Urinary bladder (tissue), 4 donors: Measurements from ENCODE around the gene XPA. TPM values are rescaled to one million over a fixed set of nuclear protein-coding genes. Genes with fewer than 3 reads are reported as not detected.

Source experiments
- DNase-seq: peaks from one replicate; pipeline ENCODE4 v3.0.0-alpha.2; 2015; ENCODE audit errors: extremely low spot score
- H3K27ac ChIP-seq: one replicate; pipeline ENCODE4 v1.5.1; 2013; ENCODE audit warnings: low read depth, mild to moderate bottlenecking, moderate library complexity
- H3K36me3 ChIP-seq: one replicate; pipeline ENCODE4 v1.6.1; 2013; ENCODE audit warnings: mild to moderate bottlenecking, moderate library complexity; ENCODE audit not compliant: insufficient read depth
- H3K4me1 ChIP-seq: one replicate; pipeline ENCODE4 v1.6.1; 2013; ENCODE audit warnings: mild to moderate bottlenecking, moderate library complexity; ENCODE audit not compliant: insufficient read depth
- H3K4me3 ChIP-seq: one replicate; pipeline ENCODE4 v1.5.1; 2013; ENCODE audit warnings: low read depth, low read length
- WGBS: extraction: QIAGEN DNeasy Blood & Tissue Kit; methylation state at CpG from one replicate; pipeline ENCODE4 v1.1.7; 2013; 5-methylcytosine and 5-hydroxymethylcytosine counted together
- polyA plus RNA-seq: library from polyadenylated mRNA; stranded (reverse); fragments of 200-250 nt; gene quantifications from one replicate; pipeline ENCODE4 v1.2.3, GENCODE V29; 2013
- total RNA-seq: library from RNA; depleted of rRNA; stranded (reverse); fragments of >200 nt; gene quantifications from one replicate; pipeline ENCODE4 v1.2.3, GENCODE V29; 2014
- donor health status: healthy with polysubstance abuse.
- donor health status: healthy.

The XPA gene
- total and polyA plus RNA-seq, 2 donors = 23.0 to 26.0 TPM

DNA sequence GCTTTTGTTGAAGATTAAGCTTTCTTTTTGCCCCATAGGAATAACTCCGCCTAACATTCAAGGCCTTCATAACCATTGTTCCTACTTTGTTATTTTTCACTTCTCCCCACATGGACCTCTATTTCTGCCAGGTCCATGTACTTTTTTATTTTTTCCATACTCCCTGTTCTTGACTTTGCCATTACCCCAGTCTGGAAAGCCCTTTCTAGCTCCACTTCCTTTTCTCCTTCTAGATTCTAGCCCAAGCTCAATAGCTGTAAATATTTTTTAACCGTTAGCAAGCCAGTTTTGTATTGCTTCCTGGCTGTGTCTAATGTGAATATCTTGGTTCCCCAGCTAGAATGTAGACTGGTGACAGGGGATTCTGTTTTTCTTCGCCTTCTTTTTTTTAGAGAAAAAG lies 37.4 kb downstream of the XPA start:
- Histone ChIP-seq H3K4me3 (no peak overlapping the region), H3K27ac (no peak overlapping the region), H3K36me3 (peaks cover 13% of the 10 kb centered on the region), H3K4me1 (no peaks in the 10 kb centered on the region)
- DNase-seq = no peak
- 94% methylated on average over 3 of the region's 3 CpGs for WGBS

- DNase-seq = no peak
- peaks cover 13% of the 10 kb centered on the region for H3K36me3 ChIP-seq
- no peaks in the 10 kb centered on the region for H3K4me1 ChIP-seq
- no peak overlapping the region for H3K27ac ChIP-seq
- no peak overlapping the region for H3K4me3 ChIP-seq
- WGBS = 79% methylated on average over 1 of the region's 1 CpG
Observed at GRCh38 chr9:97658707-97659106, 38.4 kb downstream of the XPA start.

DNA sequence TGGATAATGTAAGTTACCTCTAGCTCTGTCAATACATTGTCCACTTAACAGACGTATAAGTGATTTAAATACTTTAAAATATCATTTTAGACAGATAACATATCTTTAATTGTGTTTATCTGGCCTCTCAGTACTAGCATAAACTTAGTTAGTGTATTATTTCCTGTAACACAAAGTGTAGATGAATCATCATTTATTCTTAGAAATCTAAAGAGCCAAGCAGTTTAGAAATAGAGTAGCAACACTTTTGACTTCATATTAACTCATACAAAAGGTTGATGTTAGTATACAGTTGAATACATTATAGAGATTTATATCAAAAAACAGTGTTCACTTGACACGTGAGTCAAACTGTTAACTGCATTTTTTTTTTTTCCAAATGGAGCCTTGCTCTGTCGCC lies 45.5 kb downstream of the XPA start:
- H3K4me1 ChIP-seq = no peaks in the 10 kb centered on the region
- 82% methylated on average over 3 of the region's 3 CpGs for WGBS
- no peak overlapping the region for H3K27ac ChIP-seq
- DNase-seq = no peak
- no peak overlapping the region for H3K4me3 ChIP-seq
- peaks cover 9% of the 10 kb centered on the region for H3K36me3 ChIP-seq

GRCh38 chr9:97647996-97648395 lies 49.1 kb downstream of the XPA start:
- Histone ChIP-seq H3K27ac (no peak overlapping the region), H3K36me3 (peaks cover 6% of the 10 kb centered on the region), H3K4me1 (no peaks in the 10 kb centered on the region), H3K4me3 (no peak overlapping the region)
- no peak for DNase-seq
- 95% methylated on average over 5 of the region's 5 CpGs for WGBS

DNA sequence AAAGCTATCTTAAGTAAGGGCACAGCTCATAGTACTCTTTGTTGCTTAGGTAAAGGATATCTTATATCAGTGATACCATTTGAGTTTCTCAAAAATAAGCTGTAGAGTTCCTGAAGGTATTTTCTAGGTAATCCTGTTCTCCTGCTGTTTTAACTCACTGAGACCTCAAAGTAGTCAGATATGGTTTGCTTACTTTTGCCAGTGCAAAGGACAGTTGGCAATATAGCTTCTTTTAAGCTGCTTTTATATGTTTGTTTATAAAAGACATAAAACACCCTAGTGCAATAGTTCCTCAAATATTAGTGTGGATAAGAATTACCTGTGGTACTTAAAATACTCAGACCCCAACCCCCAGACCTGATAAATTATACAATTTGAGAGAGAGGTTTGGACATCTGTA lies 51.4 kb downstream of the XPA start:
- peaks cover 3% of the 10 kb centered on the region for H3K36me3 ChIP-seq
- H3K4me3 ChIP-seq = no peak overlapping the region
- no peak for DNase-seq
- no peak overlapping the region for H3K27ac ChIP-seq
- no peaks in the 10 kb centered on the region for H3K4me1 ChIP-seq

DNA sequence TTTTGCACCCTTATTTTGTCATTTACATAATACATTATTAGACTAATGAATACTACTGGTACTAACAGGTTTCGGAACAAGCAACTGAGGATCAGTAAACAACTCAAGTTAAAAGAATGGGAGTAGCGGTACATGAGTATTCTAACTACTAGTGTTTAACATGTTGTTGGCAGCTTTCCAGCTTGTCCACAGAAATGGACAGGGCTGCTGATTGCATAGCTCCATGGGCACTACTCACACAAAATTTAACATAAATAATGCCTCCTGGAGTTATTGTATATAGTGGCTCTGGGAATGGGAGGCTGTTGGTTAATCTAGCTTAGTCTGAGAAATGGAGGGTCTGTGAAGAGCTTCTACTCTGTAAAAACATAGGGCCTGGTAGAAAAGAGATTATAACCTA lies 56.8 kb downstream of the XPA start:
- no peak for DNase-seq

DNA sequence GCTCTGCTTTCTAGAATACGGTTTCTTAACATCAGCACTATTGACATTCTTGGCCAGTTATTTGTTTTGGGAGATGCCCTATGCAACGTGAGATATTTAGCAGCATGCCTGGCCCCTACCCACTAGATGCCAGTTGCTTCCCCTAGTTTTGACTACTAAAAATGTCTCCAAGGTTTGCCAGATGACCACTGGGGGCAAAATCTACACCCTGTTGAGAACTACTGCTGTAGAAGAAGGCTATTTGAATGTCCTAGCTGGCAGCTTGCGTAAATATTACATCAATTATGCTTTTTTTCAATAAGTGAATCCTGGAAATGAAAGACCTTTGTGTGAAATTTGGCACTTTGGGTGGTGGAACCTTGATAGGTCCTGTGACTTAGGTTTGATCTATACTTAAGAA lies 58.5 kb downstream of the XPA start:
- no peak for DNase-seq
- H3K4me1 ChIP-seq = peaks cover 3% of the 10 kb centered on the region

More for the DNA sequence above, 56.8 kb downstream of the XPA start:
- no peak overlapping the region for H3K27ac ChIP-seq
- peaks cover 2% of the 10 kb centered on the region for H3K36me3 ChIP-seq
- H3K4me1 ChIP-seq = peaks cover 3% of the 10 kb centered on the region
- 86% methylated on average over 2 of the region's 2 CpGs for WGBS
- no peak overlapping the region for H3K4me3 ChIP-seq

GRCh38 chr9:97636903-97637302 lies 60.2 kb downstream of the XPA start:
- DNase-seq = no peak
- no peak overlapping the region for H3K4me3 ChIP-seq
- H3K36me3 ChIP-seq = peaks cover 2% of the 10 kb centered on the region
- H3K4me1 ChIP-seq = peaks cover 3% of the 10 kb centered on the region
- H3K27ac ChIP-seq = no peak overlapping the region
- WGBS = 68% methylated on average over 3 of the region's 3 CpGs

More for the DNA sequence above, 58.5 kb downstream of the XPA start:
- Histone ChIP-seq H3K36me3 (peaks cover 2% of the 10 kb centered on the region), H3K4me3 (no peak overlapping the region), H3K27ac (no peak overlapping the region)
- WGBS = 75% methylated on average over 3 of the region's 3 CpGs

GRCh38 chr9:97635026-97635425 lies 62.1 kb downstream of the XPA start:
- Histone ChIP-seq H3K4me1 (peaks cover 3% of the 10 kb centered on the region), H3K4me3 (no peak overlapping the region), H3K36me3 (peaks cover 2% of the 10 kb centered on the region), H3K27ac (no peak overlapping the region)
- 77% methylated on average over 7 of the region's 7 CpGs for WGBS
- DNase-seq = no peak

DNA sequence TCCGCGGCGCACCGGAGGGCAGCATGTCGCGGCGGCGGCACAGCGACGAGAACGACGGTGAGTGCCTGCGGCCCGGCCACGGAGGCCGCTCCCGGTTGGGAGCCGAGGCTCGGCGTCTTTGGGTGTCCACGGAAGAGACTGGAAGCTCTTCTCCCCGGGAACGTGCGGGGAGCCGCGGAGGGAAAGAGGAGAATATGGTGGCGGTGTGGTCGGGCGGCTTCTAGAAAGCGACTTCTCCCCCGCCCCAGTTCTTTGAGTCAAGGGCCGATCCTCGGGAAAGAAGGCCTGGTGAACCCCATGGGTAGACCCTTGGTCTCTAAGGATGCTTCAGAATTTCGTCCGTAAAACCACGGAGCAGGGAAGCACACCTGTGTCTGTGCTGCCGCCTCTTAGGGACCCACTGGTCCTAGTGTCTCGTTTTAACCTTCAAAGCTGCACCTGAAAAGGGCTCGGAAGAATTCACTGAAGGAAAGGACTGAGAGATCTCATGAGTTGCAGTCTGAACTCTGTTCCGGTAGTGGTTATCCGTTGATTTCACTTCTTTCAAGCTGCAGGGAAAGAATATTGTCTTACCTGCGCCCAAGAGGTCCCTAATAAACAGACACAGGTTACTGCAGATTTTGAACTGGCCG lies 63.2 kb downstream of the XPA start:
- peak; percentile 4 for DNase-seq
- under 1% methylated on average over 43 of the region's 43 CpGs for WGBS
- H3K4me3 ChIP-seq = peak overlapping the region; percentile 90
- H3K27ac ChIP-seq = peak overlapping the region; percentile 91
- peaks cover 2% of the 10 kb centered on the region for H3K36me3 ChIP-seq
- peaks cover 3% of the 10 kb centered on the region for H3K4me1 ChIP-seq

- Histone ChIP-seq H3K4me3 (peak within 1 kb of the TSS; percentile 90), H3K36me3 (peaks cover under 1% of the 10 kb centered on the region), H3K4me1 (peaks cover 3% of the 10 kb centered on the region), H3K27ac (peak within 1 kb of the TSS; percentile 97)
- peak; percentile 95 for DNase-seq
- WGBS = under 1% methylated on average over 83 of the region's 83 CpGs
Observed at GRCh38 chr9:97632985-97633858, 63.9 kb downstream of the XPA start, which contains the start of the genes NCBP1 and TSTD2. Gene NCBP1 (plus strand): TSS chr9:97633821. CDS start chr9:97633882, 61 bp downstream. Gene TSTD2 (minus strand): TSS chr9:97633368. CDS start chr9:97627562, 5,806 bp downstream.

DNA sequence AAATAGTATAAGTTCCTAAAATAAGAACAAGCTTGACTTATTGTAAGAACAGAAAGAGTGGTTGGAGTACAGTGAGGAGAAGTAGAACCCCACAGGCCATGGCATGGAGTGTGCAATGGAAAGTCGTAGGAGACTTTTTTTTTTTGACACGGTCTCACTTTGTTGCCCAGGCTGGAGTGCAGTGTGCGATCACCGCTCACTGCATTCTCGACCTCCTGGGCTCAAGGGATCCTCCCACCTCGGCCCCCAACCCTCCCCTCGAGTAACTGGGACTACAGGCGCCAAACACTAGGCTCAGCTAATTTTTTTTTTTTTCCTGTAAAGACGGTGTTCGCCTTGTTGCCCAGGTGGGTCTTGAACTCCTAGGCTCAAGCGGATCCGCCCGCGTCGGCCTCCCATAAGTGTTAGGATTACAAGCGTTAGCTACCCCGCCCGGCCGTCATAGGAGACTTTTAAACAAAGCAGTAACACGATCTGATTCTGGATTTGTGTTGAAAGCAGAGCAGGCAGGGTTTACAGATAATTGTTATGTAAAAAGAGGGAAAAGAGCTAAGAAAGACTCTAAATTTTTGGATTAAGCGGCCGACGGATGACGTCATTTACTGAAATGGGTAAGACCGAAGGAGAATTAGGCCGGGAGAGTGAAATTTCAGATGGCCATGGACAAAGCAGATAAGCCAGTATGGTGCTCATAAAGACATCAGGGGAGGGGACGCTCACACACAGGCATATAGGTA lies 64.7 kb downstream of the XPA start:
- under 1% methylated on average over 27 of the region's 27 CpGs for WGBS
- peak; percentile 81 for DNase-seq
- Histone ChIP-seq H3K4me3 (peak overlapping the region; percentile 52), H3K36me3 (no peaks in the 10 kb centered on the region), H3K27ac (peak overlapping the region; percentile 97), H3K4me1 (peaks cover 3% of the 10 kb centered on the region)

DNA sequence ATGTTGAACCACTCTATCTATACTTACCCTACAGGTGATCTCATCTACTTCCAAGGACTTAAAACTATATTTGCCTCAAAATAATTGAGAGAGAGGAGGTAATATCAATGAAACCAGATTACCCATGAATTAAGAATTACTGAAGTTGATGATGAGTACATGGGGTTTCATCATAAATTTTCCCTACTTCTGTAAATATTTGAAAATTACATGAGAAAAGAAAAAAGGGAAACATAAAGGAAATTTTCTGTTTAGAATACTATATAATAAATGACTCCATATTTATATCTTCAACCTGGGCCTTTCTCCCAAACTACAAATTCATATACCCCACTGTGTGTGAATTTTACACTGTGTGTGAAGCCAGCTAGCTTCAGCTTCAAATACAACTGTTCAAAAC lies 66.5 kb downstream of the XPA start:
- H3K36me3 ChIP-seq = peaks cover 2% of the 10 kb centered on the region
- no peaks in the 10 kb centered on the region for H3K4me1 ChIP-seq
- no peak overlapping the region for H3K27ac ChIP-seq
- no peak for DNase-seq
- no peak overlapping the region for H3K4me3 ChIP-seq
